ENCODE data around the gene OOSP3.
"Not testable (repeated sequence)": the region's sequence is repeated elsewhere in the genome, so short reads cannot be mapped to it uniquely, and the experiment has no call there.

The OOSP3 gene

GRCh38 chr11:59878575-59878974 is at the start of gene OOSP3:
TSS of gene OOSP3 (plus strand) at chr11:59878782. CDS start at chr11:59878809, 27 bp downstream.
- no peak for FAIRE-seq

GRCh38 chr11:59829358-59829757 is 49.2 kb upstream of the OOSP3 start:
- no peak for DNase-seq (ENCODE audit: insufficient read length, low spot score)
- no peak for TF ChIP-seq POLR2A (IDR thresholded peaks at IDR 0.05; ENCODE audit: low read depth, low read length)
- FAIRE-seq = no peak

More at GRCh38 chr11:59878575-59878974, at the start of gene OOSP3:
- TF ChIP-seq POLR2A (IDR thresholded peaks at IDR 0.05; ENCODE audit: low read depth, low read length) = no peak
- no peak for DNase-seq (ENCODE audit: insufficient read length, low spot score)

- no peak for TF ChIP-seq POLR2A (IDR thresholded peaks at IDR 0.05; ENCODE audit: low read depth, low read length)
- DNase-seq (ENCODE audit: insufficient read length, low spot score) (no peak), FAIRE-seq (no peak)
Observed at GRCh38 chr11:59833602-59834001, 45.0 kb upstream of the OOSP3 start.

GRCh38 chr11:59839615-59840014 is 39.0 kb upstream of the OOSP3 start:
- no peak for TF ChIP-seq POLR2A (IDR thresholded peaks at IDR 0.05; ENCODE audit: low read depth, low read length)
- FAIRE-seq (no peak), DNase-seq (ENCODE audit: insufficient read length, low spot score) (no peak)

GRCh38 chr11:59841514-59841913 is 37.1 kb upstream of the OOSP3 start:
- FAIRE-seq (no peak), DNase-seq (ENCODE audit: insufficient read length, low spot score) (no peak)
- TF ChIP-seq POLR2A (IDR thresholded peaks at IDR 0.05; ENCODE audit: low read depth, low read length) = no peak

GRCh38 chr11:59842316-59842715 is 36.3 kb upstream of the OOSP3 start:
- DNase-seq (ENCODE audit: insufficient read length, low spot score) = no peak
- no peak for TF ChIP-seq POLR2A (IDR thresholded peaks at IDR 0.05; ENCODE audit: low read depth, low read length)
- no peak for FAIRE-seq

- TF ChIP-seq POLR2A (IDR thresholded peaks at IDR 0.05; ENCODE audit: low read depth, low read length) = no peak
- DNase-seq (ENCODE audit: insufficient read length, low spot score) (no peak), FAIRE-seq (no peak)
Observed at GRCh38 chr11:59845399-59845798, 33.2 kb upstream of the OOSP3 start, which contains the start of gene CBLIF. TSS of gene CBLIF (minus strand) at chr11:59845499. CDS start at chr11:59845453, 46 bp downstream.

GRCh38 chr11:59846556-59846955 is 32.0 kb upstream of the OOSP3 start:
- DNase-seq (ENCODE audit: insufficient read length, low spot score) (no peak), FAIRE-seq (no peak)
- TF ChIP-seq POLR2A (IDR thresholded peaks at IDR 0.05; ENCODE audit: low read depth, low read length) = no peak

GRCh38 chr11:59847626-59848025 is 31.0 kb upstream of the OOSP3 start:
- DNase-seq (ENCODE audit: insufficient read length, low spot score) (no peak), FAIRE-seq (no peak)
- no peak for TF ChIP-seq POLR2A (IDR thresholded peaks at IDR 0.05; ENCODE audit: low read depth, low read length)

GRCh38 chr11:59848439-59848838 is 30.1 kb upstream of the OOSP3 start:
- FAIRE-seq; DNase-seq (ENCODE audit: insufficient read length, low spot score): not testable (repeated sequence)

GRCh38 chr11:59849129-59849528 is 29.5 kb upstream of the OOSP3 start:
- no peak for DNase-seq (ENCODE audit: insufficient read length, low spot score)
- TF ChIP-seq POLR2A (IDR thresholded peaks at IDR 0.05; ENCODE audit: low read depth, low read length) = no peak
- FAIRE-seq = no peak

GRCh38 chr11:59849551-59849950 is 29.0 kb upstream of the OOSP3 start:
- not testable (repeated sequence) for FAIRE-seq

GRCh38 chr11:59851416-59851815 is 27.2 kb upstream of the OOSP3 start:
- not testable (repeated sequence) for DNase-seq (ENCODE audit: insufficient read length, low spot score); FAIRE-seq

More at GRCh38 chr11:59849551-59849950, 29.0 kb upstream of the OOSP3 start:
- DNase-seq (ENCODE audit: insufficient read length, low spot score) = not testable (repeated sequence)

- FAIRE-seq (no peak), DNase-seq (ENCODE audit: insufficient read length, low spot score) (no peak)
- TF ChIP-seq POLR2A (IDR thresholded peaks at IDR 0.05; ENCODE audit: low read depth, low read length) = no peak
Observed at GRCh38 chr11:59854871-59855270, 23.7 kb upstream of the OOSP3 start.

- FAIRE-seq (peak; percentile 55), DNase-seq (ENCODE audit: insufficient read length, low spot score) (no peak)
- no peak for TF ChIP-seq POLR2A (IDR thresholded peaks at IDR 0.05; ENCODE audit: low read depth, low read length)
Observed at GRCh38 chr11:59857439-59858434, 20.8 kb upstream of the OOSP3 start.

All from H54 (cell line).